Thyroid gland (tissue), 4 donors: ENCODE measurements around the gene POLN.

Experiments
- CTCF ChIP-seq, 6 experiments: fragments of 200-600 bp in 3 of 6; fragments of 450-650 bp in 3 of 6; sonication (generic) in 3 of 6; IDR thresholded peaks; one replicate each; pipeline ENCODE4 v1.5.1; 2016 to 2019; ENCODE audit warnings: antibody characterized with exemption in 6 of 6, mild to moderate bottlenecking in 2 of 6, inconsistent platforms in 1 of 6, moderate library complexity in 1 of 6
- POLR2A ChIP-seq, 2 donors: fragments of 450-650 bp; IDR thresholded peaks; one replicate each; pipeline ENCODE4 v1.6.1; 2017; ENCODE audit warnings: antibody characterized with exemption in 2 of 2, mild to moderate bottlenecking in 2 of 2, moderate library complexity in 1 of 2

DNA sequence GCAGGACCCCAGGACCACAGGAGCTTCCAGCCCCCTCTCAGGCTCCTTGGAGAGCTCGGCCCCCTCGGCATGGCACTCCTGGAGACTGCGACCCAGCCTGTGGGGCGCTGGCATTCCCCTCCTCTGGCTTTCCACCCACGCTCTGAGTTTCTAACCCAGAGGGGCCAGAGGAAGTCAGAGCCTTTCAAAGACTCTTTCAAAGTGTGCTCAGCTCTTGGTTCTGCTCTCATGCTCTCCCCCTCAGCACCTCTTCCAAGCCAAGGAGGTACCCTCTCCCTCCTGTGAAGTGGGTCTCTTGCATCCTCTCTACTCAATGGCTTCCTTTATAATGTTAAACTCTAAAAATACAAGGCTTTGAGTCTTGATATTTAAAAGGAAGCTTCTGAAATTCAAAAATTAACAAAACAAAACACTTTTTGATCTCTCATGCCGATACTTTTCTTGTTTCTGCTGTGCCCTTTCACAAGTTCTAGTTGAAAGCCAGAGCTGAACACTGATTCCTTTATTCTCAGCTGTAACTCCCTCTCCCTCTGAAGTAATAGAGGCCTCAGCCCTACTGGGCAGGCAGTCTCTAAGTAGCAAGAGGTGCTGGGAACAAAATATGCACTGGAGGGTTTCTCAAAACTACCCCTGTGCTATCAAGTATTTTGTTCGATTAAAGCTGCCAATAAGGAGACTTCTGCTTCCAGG is 100.0 kb downstream of the POLN start:
- TF ChIP-seq CTCF (IDR thresholded peaks at IDR 0.05) (no peak), POLR2A (IDR thresholded peaks at IDR 0.05) (no peak)
